PC-3 (cell line): ENCODE measurements around the gene KRTAP20-4.

Source experiments
- EZH2phosphoT487 ChIP-seq: fragments of 300-600 bp; sonication (generic); IDR thresholded peaks from 2 replicates; pipeline ENCODE4 v1.6.1; 2018; ENCODE audit warnings: mild to moderate bottlenecking, antibody characterized with exemption, low read length, borderline replicate concordance
- TF ChIP-seq, protein P1 (sequence below): fragments of 300-600 bp; sonication (generic); conservative IDR thresholded peaks from 2 replicates; pipeline ENCODE4 v1.5.1; 2017; ENCODE audit warnings: antibody characterized with exemption, low read depth, mild to moderate bottlenecking, low read length

DNA sequence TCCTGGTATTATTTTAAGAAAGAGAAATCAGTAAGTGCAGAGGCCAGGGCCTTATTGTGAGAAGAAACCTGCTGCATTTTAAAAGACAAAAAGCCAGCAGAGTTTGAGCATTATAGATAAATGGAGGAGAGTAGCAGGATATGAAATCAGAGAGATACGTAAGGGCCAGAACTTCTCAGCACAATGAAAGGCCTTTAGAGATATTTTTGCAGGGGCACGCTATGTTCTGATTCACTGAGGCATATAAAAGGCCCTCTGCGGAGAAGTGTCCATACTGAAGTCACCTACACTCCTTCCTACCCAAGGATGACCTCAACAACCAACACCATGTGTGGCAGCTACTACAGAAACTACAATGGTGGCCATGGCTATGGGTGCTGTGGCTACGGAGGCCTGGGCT is 28.3 kb upstream of the KRTAP20-4 start, which contains the start of gene KRTAP6-3:
- TF ChIP-seq, protein P1, sequence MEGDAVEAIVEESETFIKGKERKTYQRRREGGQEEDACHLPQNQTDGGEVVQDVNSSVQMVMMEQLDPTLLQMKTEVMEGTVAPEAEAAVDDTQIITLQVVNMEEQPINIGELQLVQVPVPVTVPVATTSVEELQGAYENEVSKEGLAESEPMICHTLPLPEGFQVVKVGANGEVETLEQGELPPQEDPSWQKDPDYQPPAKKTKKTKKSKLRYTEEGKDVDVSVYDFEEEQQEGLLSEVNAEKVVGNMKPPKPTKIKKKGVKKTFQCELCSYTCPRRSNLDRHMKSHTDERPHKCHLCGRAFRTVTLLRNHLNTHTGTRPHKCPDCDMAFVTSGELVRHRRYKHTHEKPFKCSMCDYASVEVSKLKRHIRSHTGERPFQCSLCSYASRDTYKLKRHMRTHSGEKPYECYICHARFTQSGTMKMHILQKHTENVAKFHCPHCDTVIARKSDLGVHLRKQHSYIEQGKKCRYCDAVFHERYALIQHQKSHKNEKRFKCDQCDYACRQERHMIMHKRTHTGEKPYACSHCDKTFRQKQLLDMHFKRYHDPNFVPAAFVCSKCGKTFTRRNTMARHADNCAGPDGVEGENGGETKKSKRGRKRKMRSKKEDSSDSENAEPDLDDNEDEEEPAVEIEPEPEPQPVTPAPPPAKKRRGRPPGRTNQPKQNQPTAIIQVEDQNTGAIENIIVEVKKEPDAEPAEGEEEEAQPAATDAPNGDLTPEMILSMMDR: no peak
- TF ChIP-seq EZH2phosphoT487: no peak
